ENCODE measurements around the gene ARID2. TPM values are rescaled to one million over a fixed set of nuclear protein-coding genes. Genes with fewer than 3 reads are reported as not detected.

The ARID2 gene
- total RNA-seq, 2 experiments from 2014 or later: 30.1 to 44.9 TPM

DNA sequence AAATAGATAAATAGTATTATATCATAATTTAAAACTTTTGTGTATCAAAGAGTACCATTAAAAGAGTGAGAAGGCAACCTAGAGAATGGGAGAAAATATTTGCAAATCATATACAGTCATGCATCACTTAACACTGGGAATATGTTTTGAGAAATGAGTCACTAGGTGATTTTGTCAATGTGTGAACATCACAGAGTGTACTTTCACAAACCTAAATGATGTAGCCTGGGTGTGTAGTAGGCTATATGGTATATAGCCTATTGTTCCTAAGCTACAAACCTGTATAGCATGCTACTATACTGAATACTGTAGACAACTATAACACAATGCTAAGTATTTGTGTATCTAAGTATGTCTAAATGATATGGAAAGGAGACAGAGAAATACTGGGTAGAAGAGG lies 48.0 kb upstream of the ARID2 start:
- intact Hi-C loops (cut with micrococcal nuclease; ENCODE audit: unreplicated experiment): no loop called here
- CTCF ChIA-PET (ENCODE audit: unreplicated experiment): no interaction called here
- H3K4me1 ChIP-seq (ENCODE audit: insufficient read depth, low read length, poor library complexity, severe bottlenecking): no peaks in the 10 kb centered on the region

GRCh38 chr12:45685680-45686079 lies 43.8 kb upstream of the ARID2 start:
- Histone ChIP-seq H3K9me2 (ENCODE audit: insufficient read depth, low read length) (no peaks in the 10 kb centered on the region), H3K36me3 (ENCODE audit: insufficient read depth, low read length) (no peaks in the 10 kb centered on the region), H3K4me2 (ENCODE audit: low read length) (no peak overlapping the region), H3K4me3 (ENCODE audit: low read depth, low read length, poor library complexity, severe bottlenecking) (no peak overlapping the region), H4K20me1 (ENCODE audit: insufficient read depth, low read length) (no peaks in the 10 kb centered on the region), H2AFZ (ENCODE audit: low read length) (no peak overlapping the region), H3K9me3 (ENCODE audit: low read length) (no peaks in the 10 kb centered on the region), H3K79me2 (ENCODE audit: insufficient read depth, low read depth, low read length) (no peaks in the 10 kb centered on the region), H3K27ac (ENCODE audit: low read depth, low read length, poor library complexity, severe bottlenecking) (no peak overlapping the region), H3K4me1 (ENCODE audit: insufficient read depth, low read length, poor library complexity, severe bottlenecking) (no peaks in the 10 kb centered on the region)
- ChIA-PET POLR2A (interaction anchor here (1.2 to 2.5 kb wide), 3 partner anchors 17 to 23 kb away, joined by 5 to 7 read pairs (median 5); no protein-coding TSS in a partner anchor), CTCF (ENCODE audit: unreplicated experiment) (no interaction called here)
- TF ChIP-seq EZH2phosphoT487 (IDR thresholded peaks at IDR 0.05; ENCODE audit: borderline replicate concordance, low read depth, low read length) (no peak), CTCF (conservative IDR thresholded peaks at IDR 0.05; ENCODE audit: low read length) (no peak)
- intact Hi-C loops (cut with micrococcal nuclease; ENCODE audit: unreplicated experiment): no loop called here
- BruUV-seq (replicated peaks): no TSS peak
- DNase-seq (ENCODE audit: low spot score): no peak

More for the DNA sequence above, 48.0 kb upstream of the ARID2 start:
- H3K9me2 ChIP-seq (ENCODE audit: insufficient read depth, low read length): no peaks in the 10 kb centered on the region
- no peak overlapping the region for H3K27ac ChIP-seq (ENCODE audit: low read depth, low read length, poor library complexity, severe bottlenecking)
- DNase-seq (ENCODE audit: low spot score): no peak
- H3K79me2 ChIP-seq (ENCODE audit: insufficient read depth, low read depth, low read length): no peaks in the 10 kb centered on the region
- TF ChIP-seq EZH2phosphoT487 (IDR thresholded peaks at IDR 0.05; ENCODE audit: borderline replicate concordance, low read depth, low read length) (no peak), CTCF (conservative IDR thresholded peaks at IDR 0.05; ENCODE audit: low read length) (no peak)
- POLR2A ChIA-PET: no interaction called here
- H3K9me3 ChIP-seq (ENCODE audit: low read length): no peaks in the 10 kb centered on the region
- no peaks in the 10 kb centered on the region for H4K20me1 ChIP-seq (ENCODE audit: insufficient read depth, low read length)
- no peak overlapping the region for H2AFZ ChIP-seq (ENCODE audit: low read length)
- no peaks in the 10 kb centered on the region for H3K36me3 ChIP-seq (ENCODE audit: insufficient read depth, low read length)
- no peak overlapping the region for H3K4me3 ChIP-seq (ENCODE audit: low read depth, low read length, poor library complexity, severe bottlenecking)
- BruUV-seq (replicated peaks): no TSS peak
- H3K4me2 ChIP-seq (ENCODE audit: low read length): no peak overlapping the region

DNA sequence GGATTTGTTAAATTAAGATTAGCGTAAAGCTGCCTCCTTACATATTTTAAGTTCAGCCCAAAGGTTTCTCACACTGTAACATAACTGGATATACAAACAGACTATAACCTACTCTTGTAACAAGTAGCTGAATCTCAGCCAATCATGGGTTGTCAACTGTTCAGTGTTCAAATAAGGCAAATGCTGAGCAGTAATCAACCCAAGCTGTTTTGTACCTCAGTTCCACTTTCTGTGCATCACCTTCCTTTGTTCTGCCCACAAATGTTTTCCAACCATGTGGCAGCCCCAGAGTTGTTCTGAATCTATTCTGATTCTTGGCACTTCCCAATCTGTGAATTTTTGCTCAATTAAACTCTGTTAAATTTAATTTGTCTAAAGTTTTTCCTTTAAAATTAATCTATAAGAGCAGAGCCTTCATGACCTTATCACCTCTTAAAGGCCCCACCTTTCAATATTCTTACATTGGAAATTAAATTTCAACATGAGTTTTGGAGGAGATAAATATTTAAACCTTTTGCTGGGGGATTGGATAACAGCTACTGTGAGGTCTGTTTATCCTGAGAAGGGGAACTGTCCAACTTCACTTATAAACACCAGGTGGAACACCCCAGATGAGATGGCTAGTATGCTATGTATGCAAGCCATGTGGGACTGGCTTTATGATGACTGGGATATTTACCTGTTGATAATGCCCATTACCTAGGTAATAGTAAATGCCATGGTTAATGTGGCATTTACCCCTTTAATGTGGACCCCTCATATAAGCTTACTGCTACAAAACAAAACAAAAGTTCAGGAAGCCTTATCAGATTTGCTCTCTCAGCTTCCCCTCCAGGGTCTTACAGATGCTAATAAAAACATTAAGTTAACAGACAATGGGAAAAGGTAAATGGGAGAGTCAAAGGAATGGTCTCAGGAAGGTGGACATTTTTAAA lies 42.2 kb upstream of the ARID2 start:
- ChIA-PET CTCF (ENCODE audit: unreplicated experiment) (no interaction called here), POLR2A (interaction anchor here (0.5 to 2.5 kb wide), 2 partner anchors 18 to 48 kb away, joined by 3 to 7 read pairs; no protein-coding TSS in a partner anchor)
- H3K4me2 ChIP-seq (ENCODE audit: low read length): no peak overlapping the region
- no peaks in the 10 kb centered on the region for H4K20me1 ChIP-seq (ENCODE audit: insufficient read depth, low read length)
- H3K79me2 ChIP-seq (ENCODE audit: insufficient read depth, low read depth, low read length): no peaks in the 10 kb centered on the region
- no peaks in the 10 kb centered on the region for H3K4me1 ChIP-seq (ENCODE audit: insufficient read depth, low read length, poor library complexity, severe bottlenecking)
- no peaks in the 10 kb centered on the region for H3K36me3 ChIP-seq (ENCODE audit: insufficient read depth, low read length)
- TF ChIP-seq CTCF (conservative IDR thresholded peaks at IDR 0.05; ENCODE audit: low read length) (no peak), EZH2phosphoT487 (IDR thresholded peaks at IDR 0.05; ENCODE audit: borderline replicate concordance, low read depth, low read length) (no peak)
- no peak overlapping the region for H3K4me3 ChIP-seq (ENCODE audit: low read depth, low read length, poor library complexity, severe bottlenecking)
- no peak overlapping the region for H3K27ac ChIP-seq (ENCODE audit: low read depth, low read length, poor library complexity, severe bottlenecking)
- no peaks in the 10 kb centered on the region for H3K9me2 ChIP-seq (ENCODE audit: insufficient read depth, low read length)
- H3K9me3 ChIP-seq (ENCODE audit: low read length): no peaks in the 10 kb centered on the region
- BruUV-seq (replicated peaks): no TSS peak
- DNase-seq (ENCODE audit: low spot score): no peak
- no peak overlapping the region for H2AFZ ChIP-seq (ENCODE audit: low read length)
- intact Hi-C loops (cut with micrococcal nuclease; ENCODE audit: unreplicated experiment): no loop called here

Data from OCI-LY7 (cell line).